HCEC 1CT (cell line): ENCODE data around the gene PLD5.
"Not testable (repeated sequence)": the region's sequence is repeated elsewhere in the genome, so short reads cannot be mapped to it uniquely, and the experiment has no call there.

ENCODE experiments used
- DNase-seq: peaks from one replicate; pipeline ENCODE4 v3.0.0-alpha.2; 2017

PLD5 gene

DNA sequence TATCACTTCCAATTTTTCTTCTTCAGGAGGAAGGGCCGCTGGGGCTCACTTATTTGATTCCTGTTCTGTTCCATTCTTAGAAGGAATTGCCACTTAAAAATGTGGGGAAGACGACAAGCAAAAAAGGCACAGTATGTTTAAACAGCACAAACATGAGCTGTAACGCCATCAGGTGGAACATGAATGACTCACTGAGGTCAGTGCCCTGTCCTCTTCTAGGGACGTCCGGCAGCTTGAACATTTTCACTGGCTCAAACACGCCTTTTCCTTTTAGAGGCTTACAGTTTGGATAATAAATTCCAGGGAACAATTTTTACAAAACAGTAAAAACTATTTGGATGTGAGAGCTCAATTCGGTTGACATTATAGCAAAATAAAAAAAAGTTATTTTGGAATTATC, 260.1 kb downstream of the PLD5 start:
- not testable (repeated sequence) for DNase-seq

DNA sequence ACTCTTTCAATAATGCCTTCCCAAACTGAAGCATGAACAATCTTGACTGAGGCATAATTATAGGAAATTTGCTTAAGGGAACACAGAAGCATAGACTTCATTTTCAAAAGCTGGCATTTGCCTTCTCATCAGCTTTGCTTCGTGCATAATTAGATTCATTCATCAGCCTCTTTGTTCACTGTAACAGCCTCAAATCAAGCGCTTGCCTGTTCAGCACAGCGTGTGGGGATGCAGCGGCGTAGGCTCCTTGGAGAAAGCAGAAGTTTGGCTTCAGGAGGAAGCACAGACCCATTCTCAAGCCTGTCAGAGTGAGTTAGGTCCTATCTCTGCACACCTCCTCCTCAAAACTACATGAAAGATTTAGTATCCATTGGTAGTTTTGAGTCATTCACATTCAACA, 279.2 kb downstream of the PLD5 start:
- no peak for DNase-seq

DNA sequence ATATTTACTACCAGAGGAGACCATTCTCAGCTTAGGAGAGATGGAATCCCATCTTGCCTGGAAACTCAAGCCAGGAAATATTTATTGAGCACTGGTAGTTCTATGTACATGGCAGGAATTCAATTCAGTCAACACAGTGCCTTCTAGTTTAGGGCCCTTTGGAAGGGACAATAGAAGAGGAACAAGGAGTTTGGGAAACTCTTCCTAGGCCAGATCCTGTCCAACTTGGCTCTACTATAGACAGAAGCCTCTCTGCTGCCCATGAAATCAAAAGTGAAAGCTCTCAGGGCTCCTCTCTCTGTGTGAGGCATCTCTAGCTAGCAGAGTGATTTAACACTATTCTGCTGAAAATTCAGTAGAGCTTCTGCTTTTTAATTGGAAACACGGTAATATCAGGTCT, 281.0 kb downstream of the PLD5 start:
- no peak for DNase-seq

DNA sequence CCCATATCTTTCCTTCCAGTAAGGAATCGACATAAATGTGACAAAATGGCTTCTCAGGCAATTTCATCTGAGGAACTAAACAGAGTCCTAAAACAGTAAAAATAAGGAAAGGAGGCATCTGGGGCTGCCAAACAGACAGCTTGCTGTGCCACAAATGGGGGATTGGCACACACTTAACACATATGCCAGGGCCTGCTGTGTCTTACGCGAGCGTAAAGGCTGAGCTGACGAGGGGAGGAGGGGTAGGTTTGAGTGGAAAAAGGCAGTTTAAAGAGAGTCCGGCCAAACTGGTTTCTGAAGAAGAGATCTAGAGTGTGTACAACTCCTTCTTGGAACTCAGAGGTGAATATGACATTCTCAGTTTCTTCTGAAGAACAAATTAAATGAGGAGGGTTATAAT, 281.5 kb downstream of the PLD5 start:
- no peak for DNase-seq

DNA sequence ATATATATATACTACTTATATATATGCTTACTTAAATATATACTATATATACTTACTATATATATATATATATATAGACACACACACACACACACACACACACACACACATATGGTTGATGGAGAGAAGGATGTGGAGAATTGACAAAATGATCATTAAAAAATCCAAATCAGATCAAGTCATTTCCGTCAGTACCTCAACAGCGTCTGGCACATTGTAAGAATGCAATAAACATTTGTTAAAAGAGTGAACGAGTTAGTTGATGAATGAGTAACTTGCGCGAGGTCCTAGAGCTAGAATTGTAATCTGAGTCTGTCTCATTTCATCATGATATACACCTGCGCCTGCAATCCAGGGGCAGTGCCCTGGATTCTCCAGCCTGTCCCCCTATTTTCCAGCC, 282.6 kb downstream of the PLD5 start:
- DNase-seq, result no peak

DNA sequence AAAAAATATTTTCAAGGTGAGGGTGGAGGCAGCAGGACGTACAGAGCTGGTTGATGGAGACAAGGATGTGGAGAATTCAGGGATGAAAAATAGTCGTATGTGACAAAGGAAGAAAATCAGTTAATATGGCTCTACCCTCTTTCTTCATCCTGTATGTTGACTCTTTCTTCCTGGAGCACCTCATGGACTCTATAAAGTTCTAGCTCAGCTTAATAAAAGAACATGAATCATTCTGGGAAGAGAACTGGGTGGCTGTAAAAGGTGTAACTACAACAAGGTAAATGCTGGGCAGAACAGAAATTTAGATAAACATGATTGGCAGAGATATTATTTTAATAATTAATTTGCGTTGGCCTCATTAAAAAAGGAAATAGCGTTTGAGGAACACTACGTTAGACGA, 283.8 kb downstream of the PLD5 start:
- no peak for DNase-seq

DNA sequence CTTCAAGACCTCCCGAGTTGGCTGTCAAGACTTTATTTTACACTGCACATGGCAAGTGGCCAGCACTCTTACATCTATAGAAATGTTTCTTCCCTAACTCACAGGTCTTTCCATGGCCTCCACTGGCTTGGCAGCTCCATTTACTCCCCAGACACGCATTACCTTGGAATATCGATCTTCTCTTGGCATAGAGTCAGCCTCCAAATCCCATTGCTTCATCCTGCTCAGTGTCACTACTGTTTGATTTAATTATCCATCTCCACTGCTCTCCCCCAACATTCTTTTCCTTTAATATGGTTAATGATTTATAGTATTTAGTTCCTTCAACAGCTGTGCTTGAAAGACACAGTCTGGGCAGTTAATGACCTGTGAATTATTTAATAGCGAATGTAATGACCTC, 284.4 kb downstream of the PLD5 start:
- no peak for DNase-seq

DNA sequence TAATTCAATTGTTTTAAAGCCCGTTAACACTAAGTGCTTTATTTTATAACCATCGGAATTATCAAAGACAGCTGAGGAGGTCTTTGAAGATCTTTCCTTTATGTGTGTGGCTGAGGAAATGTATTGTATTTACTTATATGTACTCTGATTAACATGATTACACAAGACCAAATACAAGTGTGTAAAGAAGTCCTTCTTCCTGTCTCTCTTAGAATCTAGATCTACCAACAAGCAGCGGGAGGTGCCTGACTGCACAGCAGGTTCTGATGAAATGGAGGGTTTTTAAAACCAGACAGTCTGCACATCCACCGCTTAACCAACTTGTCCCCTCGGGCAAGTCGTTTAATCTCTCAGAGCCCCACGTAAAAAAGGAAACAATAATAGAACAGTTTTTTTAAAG, 285.1 kb downstream of the PLD5 start:
- no peak for DNase-seq

DNA sequence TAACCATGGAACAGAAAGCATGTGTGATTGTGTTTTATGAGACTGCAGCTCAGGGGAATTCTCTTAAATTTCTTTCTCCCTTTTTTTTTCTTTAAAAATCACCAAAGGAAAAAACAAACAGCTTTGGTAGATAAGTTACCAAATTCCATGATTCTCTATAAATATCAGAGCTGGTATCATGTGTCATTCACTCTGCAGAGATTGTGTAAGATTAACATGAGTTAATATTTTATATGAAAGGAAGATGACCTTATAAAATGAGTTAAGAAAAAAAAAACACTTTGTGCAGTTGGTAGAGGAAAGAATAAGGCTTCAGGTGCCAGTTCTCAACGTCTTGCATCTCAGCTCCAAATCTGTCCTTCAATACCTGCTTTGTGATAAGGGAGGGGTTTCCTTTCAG, 287.4 kb downstream of the PLD5 start:
- DNase-seq, result no peak

DNA sequence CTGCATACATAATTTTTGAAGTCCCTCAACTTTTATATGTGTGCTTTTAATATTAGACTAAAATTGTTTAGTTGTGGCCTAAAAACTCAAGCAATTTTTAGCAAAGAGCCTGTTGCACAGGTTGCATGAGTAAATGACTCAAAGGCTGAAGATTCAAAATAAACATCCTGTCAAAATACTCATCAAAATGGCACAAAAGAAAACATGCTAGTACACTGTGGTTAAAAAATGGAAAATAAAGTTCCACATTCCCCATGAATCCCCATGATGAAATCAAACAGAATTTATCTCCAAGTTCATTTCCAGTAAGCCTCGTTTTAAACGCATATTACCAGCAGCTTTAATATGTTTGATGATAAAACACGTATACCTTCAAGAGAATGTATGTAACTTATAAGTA, 295.5 kb downstream of the PLD5 start:
- DNase-seq, result no peak

DNA sequence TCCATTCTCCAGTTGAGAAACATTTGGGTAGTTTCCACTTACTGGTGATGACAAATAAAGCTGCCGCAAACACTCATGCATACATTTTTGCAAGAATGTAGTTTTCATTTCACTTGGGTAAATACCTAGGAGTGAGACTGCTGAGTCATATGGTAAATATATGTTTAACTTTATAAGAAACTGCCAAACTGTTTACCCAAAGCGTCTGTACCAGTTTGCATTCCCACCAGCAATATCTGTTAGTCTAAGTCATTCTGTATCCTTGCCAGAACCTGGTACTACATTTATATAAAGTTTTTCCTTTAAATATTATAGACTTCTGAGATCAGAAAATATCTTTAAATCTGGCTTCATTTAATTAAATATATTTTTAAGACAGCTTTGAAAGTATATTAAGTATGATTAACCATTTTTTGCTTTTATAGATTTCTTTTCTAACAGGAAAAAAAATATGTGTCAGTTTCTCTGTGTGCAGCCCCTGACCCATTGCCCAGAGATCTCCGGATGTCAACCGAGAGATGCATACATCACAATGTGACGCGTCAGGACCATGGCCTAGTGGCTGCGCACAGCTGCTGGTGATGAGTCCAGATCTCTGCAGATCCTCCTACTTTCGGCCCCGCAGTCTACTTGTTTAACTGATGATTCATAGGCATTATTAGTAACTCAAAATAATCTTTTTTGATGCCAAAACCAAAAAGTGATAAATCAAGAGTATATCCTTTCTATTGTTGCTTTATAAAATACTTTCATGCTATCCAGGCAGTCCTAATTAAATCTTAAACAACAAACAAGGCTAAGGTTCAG, 298.5 kb downstream of the PLD5 start:
- no peak for DNase-seq

DNA sequence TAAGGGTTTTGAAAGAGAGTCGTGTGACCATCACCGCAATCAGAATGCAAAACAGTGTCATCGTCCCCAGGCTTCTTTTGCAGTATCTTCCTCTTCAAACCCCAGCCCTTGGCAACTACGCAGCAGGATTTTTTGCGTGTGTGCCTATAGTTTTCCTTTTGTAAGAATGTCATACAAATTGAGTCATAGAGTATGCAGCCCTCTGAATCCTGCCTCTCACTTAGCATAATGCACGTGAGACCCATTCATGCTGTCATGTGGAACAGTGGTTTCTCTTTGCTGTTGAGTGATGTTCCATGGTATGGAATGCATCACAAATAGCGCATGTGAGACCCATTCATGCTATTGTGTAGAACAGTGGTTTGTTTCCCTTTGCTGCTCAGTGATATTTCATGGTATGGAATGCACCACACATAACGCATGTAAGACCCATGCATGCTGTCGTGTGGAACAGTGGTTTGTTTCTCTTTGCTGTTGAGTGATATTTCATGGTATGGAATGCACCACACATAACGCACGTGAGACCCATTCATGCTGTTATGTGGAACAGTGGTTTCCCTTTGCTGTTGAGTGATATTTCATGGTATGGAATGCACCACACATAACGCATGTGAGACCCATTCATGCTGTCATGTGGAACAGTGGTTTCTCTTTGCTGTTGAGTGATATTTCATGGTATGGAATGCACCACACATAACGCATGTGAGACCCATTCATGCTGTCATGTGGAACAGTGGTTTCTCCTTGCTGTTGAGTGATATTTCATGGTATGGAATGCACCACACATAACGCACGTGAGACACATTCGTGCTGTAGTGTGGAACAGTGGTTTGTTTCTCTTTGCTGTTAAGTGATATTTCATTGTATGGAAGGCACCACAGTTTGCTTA, 299.4 kb downstream of the PLD5 start:
- not testable (repeated sequence) for DNase-seq

DNA sequence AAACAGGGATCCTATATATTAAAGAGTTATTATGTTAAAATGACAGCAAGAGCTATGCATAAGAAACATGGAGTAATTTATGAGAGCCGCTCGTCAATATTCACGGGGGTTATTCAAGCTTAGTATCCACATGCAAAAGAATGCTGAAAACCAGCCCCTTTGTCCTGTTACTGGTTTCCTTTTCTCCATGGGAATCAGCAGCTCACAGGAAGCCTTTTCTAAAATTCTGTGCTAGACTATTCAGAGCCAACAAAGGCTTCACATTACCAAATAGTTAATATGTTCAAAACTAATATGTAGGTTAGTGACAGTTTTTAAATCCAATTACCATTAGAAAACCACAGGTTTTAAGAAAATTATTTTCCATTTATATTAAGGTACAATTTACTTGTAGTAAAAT, 300.0 kb downstream of the PLD5 start:
- no peak for DNase-seq

DNA sequence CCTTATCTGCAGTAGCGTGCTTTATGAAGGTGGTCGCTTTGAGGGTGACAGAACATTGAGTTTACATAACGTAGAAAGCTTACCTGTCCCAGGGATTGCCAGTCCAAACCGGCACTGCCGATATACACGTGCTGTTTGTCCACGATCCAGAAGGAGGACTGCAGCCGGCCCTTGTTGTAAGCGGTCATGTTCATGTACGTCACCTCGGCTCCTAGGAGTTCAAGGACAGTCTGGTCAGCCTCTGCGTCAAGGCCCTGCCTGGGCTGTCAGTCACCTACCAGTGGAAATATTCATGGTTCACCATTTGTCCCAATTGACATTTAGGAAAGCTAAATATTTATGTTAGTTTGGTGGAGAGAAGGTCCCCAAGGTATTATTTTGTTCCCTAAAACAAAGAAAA, 304.6 kb downstream of the PLD5 start:
- no peak for DNase-seq

DNA sequence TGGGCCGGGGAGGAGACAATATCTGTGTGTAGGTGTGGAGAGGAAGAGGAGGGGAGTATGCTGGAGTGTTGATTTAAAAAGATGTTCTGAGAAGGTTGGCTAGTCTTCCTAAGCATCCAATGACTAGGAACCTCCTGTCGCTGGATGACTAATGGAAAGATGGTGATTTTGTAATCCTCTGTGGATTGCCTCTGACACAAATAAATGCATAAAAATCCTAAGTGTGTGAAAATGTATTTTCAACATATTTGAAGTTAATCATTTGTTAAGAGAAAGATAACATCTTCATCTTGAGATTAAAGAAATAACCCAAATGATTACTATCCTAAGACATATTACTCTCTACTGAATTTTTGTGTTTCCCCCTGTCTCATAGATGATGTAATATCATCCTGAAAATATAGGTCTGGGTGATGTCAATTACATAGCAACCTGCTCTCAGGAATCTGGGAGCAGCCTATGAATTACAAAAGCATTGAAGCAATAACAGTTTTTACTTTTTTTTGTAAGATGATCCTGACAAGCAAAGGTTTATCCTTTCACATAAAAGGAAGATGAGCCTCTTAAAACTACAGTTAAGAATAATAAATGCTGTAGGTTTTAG, 305.1 kb downstream of the PLD5 start:
- DNase-seq, result no peak

DNA sequence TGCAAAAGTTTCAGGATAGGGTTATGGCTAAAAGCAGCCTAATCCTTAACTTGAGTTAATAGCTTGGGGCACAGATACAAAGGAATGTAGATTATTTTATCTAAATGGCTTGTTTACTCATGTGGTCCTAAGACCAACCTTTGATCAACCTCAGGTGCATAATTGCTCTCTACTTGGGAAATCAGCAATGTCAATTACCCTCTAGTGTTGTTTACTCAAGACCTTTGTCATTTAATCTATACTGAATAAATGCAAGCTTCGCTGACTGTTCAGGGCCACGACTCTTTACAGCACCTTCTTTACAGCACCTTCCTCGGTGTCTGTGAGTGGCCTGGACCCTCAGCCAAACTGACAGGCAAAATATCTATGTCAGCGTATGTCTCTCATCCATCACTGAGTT, 308.1 kb downstream of the PLD5 start:
- DNase-seq, result no peak

DNA sequence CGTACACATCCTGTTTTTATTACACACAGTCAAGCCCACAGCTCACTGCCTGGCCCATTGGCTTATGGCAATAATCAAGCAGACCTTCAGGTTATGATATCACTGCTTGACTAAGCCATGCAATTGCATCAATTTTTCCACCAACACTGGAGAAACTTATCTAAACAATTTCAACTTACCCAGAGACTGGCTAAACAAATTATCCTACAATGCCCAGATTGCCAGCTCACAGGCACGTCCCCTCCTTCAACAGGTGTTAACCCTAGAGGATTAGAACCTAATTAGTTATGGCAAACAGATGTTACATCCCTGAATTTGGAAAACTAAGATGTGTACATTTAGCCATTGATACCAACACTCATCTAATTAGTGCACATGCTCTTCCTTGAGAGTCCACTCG, 310.0 kb downstream of the PLD5 start:
- DNase-seq, result not testable (repeated sequence)

DNA sequence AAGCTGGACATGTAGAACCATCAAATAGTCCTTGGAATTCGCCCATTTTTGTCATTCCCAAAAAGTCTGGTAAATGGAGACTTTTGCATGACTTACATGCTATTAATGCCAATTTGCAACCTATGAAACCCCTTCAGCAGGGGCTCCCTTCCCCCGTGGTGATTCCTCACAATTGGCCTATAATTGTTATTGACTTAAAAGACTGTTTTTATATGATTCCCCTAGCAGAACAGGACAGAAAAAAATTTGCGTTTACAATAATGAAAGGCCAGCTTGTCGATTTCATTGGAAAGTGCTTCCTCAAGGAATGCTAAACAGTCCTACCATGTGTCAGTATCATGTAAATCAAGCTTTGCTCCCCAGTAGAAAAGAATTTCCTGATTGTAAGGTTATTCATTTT, 311.5 kb downstream of the PLD5 start:
- DNase-seq, result not testable (repeated sequence)

DNA sequence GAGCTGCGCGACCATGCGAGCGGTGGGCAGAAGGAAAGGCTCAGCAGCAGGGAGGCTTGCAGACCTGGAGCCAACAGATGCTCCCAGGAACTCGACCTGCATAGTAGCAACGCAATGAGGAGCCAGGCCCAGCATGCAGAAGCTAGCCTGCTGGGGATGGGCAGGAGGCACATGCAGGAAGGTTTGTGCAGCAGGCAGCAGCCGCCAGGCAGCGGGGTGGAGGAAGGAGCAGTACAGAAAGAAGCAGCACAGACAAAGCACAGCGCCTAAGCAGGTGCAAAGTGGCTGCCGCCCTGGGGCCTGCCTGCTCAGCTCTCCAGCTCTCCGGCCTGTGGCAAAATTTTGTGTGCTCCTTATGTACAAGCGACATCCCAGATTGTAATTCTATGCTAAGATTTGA, 312.1 kb downstream of the PLD5 start:
- no peak for DNase-seq

DNA sequence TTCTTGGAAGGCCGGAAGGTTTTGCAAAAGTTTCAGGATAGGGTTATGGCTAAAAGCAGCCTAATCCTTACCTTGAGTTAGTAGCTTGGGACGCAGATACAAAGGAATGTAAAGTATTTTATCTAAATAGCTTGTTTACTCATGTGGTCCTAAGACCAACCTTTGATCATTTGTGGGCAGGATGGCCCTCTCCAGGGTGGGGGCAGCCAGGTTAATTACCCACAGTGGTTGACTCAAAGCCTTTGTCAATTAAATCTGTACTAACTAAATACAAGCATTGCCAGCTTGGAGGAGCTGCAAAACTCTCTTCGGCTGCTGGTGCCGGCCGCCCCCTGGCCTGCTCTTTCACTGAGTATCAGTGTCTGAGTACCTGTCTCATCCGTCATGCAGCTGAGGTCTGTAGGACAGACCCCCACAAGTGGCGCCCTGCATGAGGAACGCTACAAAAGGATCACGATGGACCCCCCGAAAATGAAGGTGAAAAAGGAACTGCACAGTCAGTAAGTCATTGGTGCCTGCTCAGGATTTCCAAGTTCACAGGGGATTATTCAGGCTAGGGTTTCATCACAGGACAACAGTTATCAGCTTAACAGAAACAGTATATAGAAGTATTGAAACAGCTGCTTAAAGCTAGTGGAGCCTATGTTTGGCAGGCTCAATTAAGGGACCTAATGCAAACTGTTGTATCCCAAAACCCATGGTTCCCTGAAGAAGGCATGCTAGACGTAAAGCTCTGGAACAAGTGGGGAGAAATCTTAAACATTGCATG, 313.1 kb downstream of the PLD5 start:
- no peak for DNase-seq

DNA sequence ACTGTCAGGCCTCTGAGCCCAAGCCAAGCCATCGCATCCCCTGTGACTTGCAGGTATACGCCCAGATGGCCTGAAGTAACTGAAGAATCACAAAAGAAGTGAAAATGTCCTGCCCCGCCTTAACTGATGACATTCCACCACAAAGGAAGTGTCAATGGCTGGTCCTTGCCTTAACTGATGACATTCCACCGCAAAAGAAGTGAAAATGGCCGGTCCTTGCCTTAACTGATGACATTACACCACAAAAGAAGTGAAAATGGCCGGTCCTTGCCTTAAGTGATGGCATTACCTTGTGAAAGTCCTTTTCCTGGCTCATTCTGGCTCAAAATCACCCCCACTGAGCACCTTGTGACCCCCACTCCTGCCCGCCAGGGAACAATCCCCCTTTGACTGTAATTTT, 314.2 kb downstream of the PLD5 start:
- DNase-seq, result not testable (repeated sequence)

DNA sequence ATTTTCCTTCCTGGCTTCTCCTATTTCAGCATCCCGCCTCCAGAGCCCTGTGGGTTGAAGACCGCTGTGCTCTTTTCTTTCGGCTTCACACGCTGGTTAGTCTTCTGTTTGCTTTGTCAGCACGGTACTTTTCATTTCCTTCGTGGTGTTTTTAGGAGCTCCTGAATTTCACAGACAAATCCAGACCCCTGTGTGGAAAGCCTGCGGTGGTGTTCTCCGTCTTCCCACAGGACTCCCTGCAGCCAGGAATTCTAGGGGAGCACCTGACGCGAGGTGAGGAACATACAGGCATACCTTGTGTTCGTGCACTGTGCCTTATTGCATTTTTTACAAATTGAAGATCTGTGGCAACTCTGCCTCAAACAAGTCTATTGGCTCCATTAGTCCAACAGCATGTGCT, 315.4 kb downstream of the PLD5 start:
- no peak for DNase-seq

DNA sequence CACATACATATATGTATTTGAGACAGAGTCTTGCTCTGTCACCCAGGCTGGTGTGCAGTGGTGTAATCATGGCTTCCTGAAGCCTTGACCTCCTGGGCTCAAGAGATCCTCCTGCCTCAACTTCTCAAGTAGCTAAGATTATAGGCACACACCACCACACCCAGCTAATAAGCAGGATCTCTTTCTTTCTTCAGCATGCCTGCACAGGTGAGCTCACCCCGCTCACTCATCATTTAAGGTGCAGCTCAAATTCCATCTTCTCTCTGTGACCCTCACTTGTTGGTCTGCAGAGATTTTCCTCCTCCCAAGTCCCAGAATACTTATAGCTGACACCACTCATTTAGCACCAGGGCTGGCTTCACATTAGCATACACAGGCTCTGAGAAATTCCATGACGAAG, 316.5 kb downstream of the PLD5 start:
- no peak for DNase-seq
